GM12875 (cell line): ENCODE results near the gene RAB17.

Experiments used
- H3K4me3 ChIP-seq: one replicate; pipeline ENCODE4 v1.5.1; 2011; ENCODE audit warnings: low read depth, low read length, control low read depth
- CTCF ChIP-seq: IDR thresholded peaks from 2 replicates; pipeline ENCODE4 v1.5.1; 2011; ENCODE audit warnings: low read depth, mild to moderate bottlenecking, control low read depth, inconsistent platforms, low read length, moderate library complexity, borderline replicate concordance; ENCODE audit not compliant: insufficient read depth

Gene RAB17

GRCh38 chr2:237603049-237603717 lies 12.6 kb upstream of the RAB17 start:
- no peak for TF ChIP-seq CTCF
- no peak overlapping the region for H3K4me3 ChIP-seq

GRCh38 chr2:237602409-237602808 lies 11.9 kb upstream of the RAB17 start:
- no peak overlapping the region for H3K4me3 ChIP-seq
- TF ChIP-seq CTCF, result no peak

GRCh38 chr2:237601453-237602116 lies 11.1 kb upstream of the RAB17 start:
- no peak overlapping the region for H3K4me3 ChIP-seq
- TF ChIP-seq CTCF, result no peak

GRCh38 chr2:237600205-237600846 lies 9.8 kb upstream of the RAB17 start:
- H3K4me3 ChIP-seq, result no peak overlapping the region
- no peak for TF ChIP-seq CTCF

- no peak for TF ChIP-seq CTCF
- no peak overlapping the region for H3K4me3 ChIP-seq
Observed at GRCh38 chr2:237599465-237600110, 9.1 kb upstream of the RAB17 start.

GRCh38 chr2:237598468-237599208 lies 8.1 kb upstream of the RAB17 start:
- no peak for TF ChIP-seq CTCF
- no peak overlapping the region for H3K4me3 ChIP-seq
